SJSA1 (cell line): Measurements from ENCODE around the gene CD7. TPM values are rescaled to one million over a fixed set of nuclear protein-coding genes. Genes with fewer than 3 reads are reported as not detected.

Source experiments
- DNase-seq, 2 experiments: peaks; one replicate each; pipeline ENCODE4 v3.0.0-alpha.2; 2015 to 2020; ENCODE audit warnings: low spot score in 2 of 2, low read depth in 1 of 2
- H3K27ac ChIP-seq: fragments of 250-450 bp; sonication (Bioruptor Pico); 2 replicates; pipeline ENCODE4 v1.5.1; 2020; ENCODE audit warnings: mild to moderate bottlenecking, moderate library complexity
- H3K27me3 ChIP-seq: fragments of 250-450 bp; sonication (Bioruptor Pico); replicated peaks from 2 replicates; pipeline ENCODE4 v1.5.1; 2020; ENCODE audit warnings: mild to moderate bottlenecking, moderate library complexity
- H3K36me3 ChIP-seq: fragments of 250-450 bp; sonication (Bioruptor Pico); 2 replicates; pipeline ENCODE4 v1.5.1; 2020; ENCODE audit warnings: mild to moderate bottlenecking
- H3K4me1 ChIP-seq: fragments of 250-450 bp; sonication (Bioruptor Pico); replicated peaks from 2 replicates; pipeline ENCODE4 v1.6.1; 2021; ENCODE audit warnings: mild to moderate bottlenecking
- H3K4me3 ChIP-seq: fragments of 250-450 bp; sonication (Bioruptor Pico); 2 replicates; pipeline ENCODE4 v1.5.1; 2020; ENCODE audit warnings: mild to moderate bottlenecking
- H3K9me3 ChIP-seq: fragments of 250-450 bp; sonication (Bioruptor Pico); replicated peaks from 2 replicates; pipeline ENCODE4 v1.5.1; 2020; ENCODE audit warnings: mild to moderate bottlenecking
- total RNA-seq: library from RNA; depleted of rRNA; stranded (reverse); fragments of >200 nt; shearing (Covaris generic); gene quantifications from 2 replicates; pipeline ENCODE4 v1.2.3, GENCODE V29; 2014; rRNA removed

CD7 gene
- total RNA-seq, 1 experiment from 2014 or later = not detected

DNA sequence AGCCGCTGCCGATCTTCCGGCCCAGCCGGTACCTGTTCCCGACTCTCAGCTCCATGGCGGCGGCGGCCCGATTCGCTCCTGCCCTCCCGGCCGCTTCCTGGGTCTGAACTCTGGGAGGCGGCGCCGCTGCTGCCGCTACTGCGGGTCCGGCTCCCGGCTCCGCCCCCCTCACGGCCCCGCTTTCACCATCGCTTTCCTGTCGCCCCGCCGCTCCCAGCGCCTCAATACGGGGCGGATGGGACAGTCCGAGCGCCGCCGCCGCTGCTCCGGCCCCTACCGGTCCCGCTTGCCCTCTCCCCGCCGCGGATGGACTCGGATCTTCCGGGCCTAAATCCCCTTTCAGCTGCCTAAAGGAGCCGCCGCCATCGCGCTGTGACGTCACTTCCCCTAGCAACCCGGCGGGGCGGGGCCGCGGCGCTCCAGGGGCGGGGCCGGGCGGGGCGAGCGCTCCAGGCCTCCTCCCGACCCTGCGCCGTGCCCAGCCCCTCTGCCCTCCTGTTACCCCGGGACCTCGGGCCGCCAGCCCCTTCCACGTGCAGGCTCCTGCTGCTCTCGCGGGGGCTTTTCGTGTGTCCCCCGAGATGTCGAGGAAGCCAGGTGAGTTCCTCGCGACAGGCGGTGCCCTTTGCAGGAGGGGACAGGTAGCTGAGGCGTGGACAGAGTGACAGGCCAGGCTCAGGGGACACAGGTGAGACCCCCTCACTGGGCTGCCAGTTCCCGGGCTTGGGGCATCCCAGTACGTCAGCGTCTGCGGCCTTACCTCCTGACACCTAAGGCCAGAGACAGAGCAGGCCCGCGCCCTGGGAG is 43.9 kb downstream of the CD7 start, which contains the start of gene CSNK1D:
CSNK1D (minus strand) TSS at position 374 of the 807 bp plus-strand sequence; CDS start at position 55, 319 bp downstream.
- H3K27ac ChIP-seq = peak within 1 kb of the TSS; percentile 98
- DNase-seq = peak; percentile 94 to 99

DNA sequence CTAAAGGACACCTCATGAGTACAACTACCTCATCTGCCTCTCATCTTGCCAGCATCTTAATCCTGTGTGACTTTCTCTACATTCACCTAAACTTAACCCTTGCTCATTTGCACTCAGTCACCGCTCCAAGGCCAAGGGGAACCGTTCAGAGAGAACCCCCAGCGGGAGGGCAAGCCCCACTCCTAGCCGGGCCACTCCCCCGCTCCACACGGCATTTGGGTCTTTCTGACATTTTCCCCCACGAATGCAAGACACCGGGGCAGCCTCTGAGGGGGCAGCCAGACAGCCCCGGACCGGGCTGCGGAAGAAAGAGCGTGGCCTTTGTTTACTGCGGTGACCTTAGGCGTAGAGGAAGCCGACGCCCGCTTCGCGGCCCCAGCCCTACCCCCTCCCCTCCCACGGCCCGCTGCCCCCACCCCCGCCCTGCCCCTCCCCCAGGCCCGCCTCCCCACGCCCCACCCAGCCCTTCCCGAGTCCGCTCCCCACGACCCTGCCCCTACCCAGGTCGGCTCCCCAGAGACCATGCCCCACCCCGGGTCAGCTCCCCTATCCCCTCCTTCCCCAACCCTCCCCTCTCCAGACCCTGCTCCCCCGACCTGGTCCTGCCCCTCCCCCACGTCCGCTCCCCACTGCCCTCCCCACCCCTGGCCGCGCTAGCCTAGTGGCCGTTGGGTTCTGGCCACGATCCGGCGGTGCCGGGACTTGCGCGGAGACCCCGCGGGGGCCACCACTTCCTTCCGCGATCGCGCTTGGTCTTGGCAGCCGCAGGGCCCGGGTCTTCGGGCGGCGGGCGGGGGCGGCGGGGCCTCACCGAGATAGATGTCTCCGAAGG is 44.7 kb downstream of the CD7 start:
- Histone ChIP-seq H3K4me3 (peak overlapping the region; percentile 73), H3K36me3 (peaks cover 53% of the 10 kb centered on the region), H3K27ac (peak overlapping the region; percentile 98), H3K4me1 (peaks cover 32% of the 10 kb centered on the region), H3K27me3 (no peaks in the 10 kb centered on the region), H3K9me3 (no peaks in the 10 kb centered on the region)
- peak in 1 of 2 experiments; percentile 49 for DNase-seq

More for the DNA sequence above, 43.9 kb downstream of the CD7 start, which contains the start of gene CSNK1D:
- H3K4me3 ChIP-seq = peak within 1 kb of the TSS; percentile 73
- H3K4me1 ChIP-seq = peaks cover 23% of the 10 kb centered on the region
- peaks cover 44% of the 10 kb centered on the region for H3K36me3 ChIP-seq
- H3K27me3 ChIP-seq = no peaks in the 10 kb centered on the region
- no peaks in the 10 kb centered on the region for H3K9me3 ChIP-seq

DNA sequence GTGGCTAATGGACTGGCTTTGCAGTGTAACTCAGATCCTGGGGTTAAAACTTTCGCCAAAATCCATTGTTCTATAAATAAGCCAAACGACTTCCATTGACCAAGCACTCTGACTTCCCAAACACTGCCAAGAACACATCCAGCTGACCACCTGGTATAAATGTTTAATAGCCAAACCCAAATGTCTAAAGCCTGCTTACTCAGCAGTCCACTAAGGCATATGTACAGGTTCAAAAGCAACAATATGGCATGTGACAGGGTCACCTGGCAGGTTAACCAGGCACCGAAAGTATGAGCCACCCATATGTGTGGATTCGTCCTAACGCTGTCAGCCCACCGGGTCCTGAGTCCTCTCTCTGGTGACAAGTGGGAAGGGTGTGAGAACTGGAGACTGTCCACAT is 46.0 kb downstream of the CD7 start:
- no peak overlapping the region; the same call in 1 of the 2 replicates for H3K4me3 ChIP-seq
- H3K36me3 ChIP-seq = peaks cover 63% of the 10 kb centered on the region

DNA sequence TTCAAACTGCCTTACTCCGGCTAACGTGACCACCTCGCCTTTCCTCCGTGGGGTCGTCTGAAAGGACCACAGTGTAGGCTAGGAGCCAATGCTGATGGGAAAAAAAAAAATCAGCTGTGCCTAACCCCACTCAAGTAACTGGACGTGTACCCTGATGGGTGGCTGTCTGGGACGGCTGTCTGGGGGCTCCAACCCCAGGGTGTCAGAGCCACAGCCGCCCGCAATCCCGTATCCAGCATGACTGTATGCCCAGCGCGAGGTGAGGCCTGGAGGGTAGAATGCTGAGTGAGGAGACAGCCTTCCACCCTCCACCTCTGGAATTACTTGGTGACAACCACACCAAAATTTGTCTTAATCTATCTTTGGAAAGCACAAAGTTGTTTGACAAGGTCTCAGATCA is 46.8 kb downstream of the CD7 start:
- peaks cover 41% of the 10 kb centered on the region for H3K4me1 ChIP-seq
- H3K4me3 ChIP-seq = no peak overlapping the region
- H3K36me3 ChIP-seq = peaks cover 70% of the 10 kb centered on the region

More for the DNA sequence above, 46.0 kb downstream of the CD7 start:
- Histone ChIP-seq H3K27ac (no peak overlapping the region), H3K9me3 (no peaks in the 10 kb centered on the region), H3K27me3 (no peaks in the 10 kb centered on the region), H3K4me1 (peaks cover 41% of the 10 kb centered on the region)
- no peak for DNase-seq

DNA sequence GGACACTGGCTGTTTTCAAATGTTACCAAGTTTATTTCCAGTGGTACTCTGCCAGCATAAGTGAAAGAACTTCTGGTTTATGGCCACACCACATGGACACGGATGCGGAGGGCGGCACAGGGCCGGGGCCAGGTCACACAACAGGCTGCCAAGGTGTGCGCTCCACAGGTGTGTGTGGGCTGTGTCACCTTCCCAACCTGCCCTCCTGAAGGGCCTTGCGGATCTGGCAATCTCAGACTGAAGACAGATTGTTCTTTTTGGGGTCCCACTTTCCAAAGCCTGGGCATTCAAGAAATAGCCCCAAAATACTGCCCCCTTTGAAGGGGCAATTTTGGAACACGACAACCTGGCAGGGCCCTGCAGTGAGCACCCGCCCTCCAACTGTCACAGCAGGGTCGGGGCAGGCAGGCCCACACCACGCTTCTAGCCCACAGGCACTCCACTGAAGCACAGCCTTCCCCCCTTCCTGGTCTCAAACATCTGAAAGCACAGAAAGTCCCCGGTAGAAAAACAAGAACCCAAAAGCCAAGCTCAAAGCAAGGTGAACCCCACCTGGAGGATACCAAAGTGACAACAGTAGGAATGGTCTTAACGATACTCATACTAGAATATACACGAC is 47.4 kb downstream of the CD7 start:
- Histone ChIP-seq H3K27ac (no peak overlapping the region), H3K27me3 (no peaks in the 10 kb centered on the region), H3K4me1 (peaks cover 41% of the 10 kb centered on the region), H3K36me3 (peaks cover 77% of the 10 kb centered on the region), H3K9me3 (no peaks in the 10 kb centered on the region), H3K4me3 (no peak overlapping the region)
- no peak for DNase-seq

More for the DNA sequence above, 46.8 kb downstream of the CD7 start:
- H3K27me3 ChIP-seq = no peaks in the 10 kb centered on the region
- H3K27ac ChIP-seq = no peak overlapping the region
- no peak for DNase-seq
- no peaks in the 10 kb centered on the region for H3K9me3 ChIP-seq

DNA sequence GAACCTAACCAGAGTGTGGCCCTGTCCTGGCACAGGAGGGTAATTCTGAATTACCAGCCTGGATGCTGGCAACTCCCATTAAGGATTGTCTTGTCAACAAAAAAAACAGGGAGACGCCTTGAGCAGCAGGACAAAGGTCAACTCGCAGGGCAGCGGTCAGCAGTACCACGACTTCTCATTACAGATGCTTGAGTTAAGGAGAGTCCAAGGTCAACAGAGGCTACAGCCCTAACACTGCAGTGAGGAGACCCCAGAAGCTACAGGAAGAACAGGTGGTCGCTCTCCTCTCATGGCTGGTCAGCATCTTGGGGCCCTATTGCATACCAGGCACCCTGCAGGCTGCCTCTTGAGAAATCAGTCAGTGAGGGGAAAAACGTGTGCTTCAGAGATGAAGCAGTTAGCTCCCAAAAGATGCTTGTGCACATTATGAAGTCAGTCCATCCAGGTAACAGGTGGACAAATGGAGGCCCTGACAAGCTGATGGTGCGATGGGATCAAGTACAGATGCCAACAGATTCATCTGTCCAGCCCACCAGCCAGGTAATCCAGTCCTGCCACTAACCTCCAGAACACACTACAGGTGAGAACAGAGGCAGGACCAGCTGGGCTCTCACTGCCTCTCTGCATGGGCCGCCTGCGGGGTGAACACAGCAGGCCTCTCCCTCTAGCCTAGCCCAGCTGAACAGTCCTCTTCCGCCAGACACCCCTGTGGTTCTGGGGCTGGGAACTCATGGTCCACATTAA is 48.1 kb downstream of the CD7 start:
- H3K27me3 ChIP-seq = no peaks in the 10 kb centered on the region
- H3K4me3 ChIP-seq = no peak overlapping the region
- DNase-seq = no peak
- peaks cover 40% of the 10 kb centered on the region for H3K4me1 ChIP-seq
- H3K36me3 ChIP-seq = peaks cover 83% of the 10 kb centered on the region
- no peak overlapping the region for H3K27ac ChIP-seq
- no peaks in the 10 kb centered on the region for H3K9me3 ChIP-seq

DNA sequence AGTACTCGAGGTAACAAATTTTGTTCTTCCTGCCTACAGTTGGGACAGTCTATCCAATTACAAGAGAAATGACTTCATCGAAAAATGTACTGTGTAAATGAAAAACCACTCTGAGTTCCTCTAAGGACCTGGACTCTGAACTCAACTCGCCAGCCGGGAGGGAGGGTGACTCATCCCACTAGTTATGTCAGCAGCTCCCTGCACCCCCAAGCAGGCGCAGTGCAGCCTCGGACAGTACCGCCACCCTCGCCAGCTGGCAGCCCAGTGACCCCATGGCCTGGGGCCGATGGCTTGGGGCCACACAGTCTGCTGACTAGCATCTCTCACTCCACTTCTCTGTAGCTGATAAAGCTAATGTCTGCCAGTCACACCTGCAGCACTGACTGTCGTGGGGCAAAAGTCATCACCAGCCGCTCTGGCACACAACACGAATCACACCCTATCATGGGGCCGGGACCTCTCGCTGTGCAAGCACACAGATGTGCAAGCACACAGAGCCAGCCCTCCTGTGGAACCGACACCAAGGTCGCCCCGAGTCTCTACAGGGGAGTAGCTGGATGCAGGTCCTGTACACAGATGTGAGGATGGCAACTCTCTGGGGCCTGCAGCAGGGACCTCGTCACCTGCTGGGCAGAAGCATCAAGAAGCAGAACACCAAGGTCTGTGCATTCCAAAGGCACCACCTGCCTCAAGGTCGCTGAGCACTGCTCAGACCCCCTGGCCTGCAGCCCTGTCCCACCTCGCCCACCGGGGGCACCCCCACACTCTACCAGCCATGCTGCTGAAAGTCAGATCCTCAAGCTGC is 49.6 kb downstream of the CD7 start:
- DNase-seq = peak; percentile 89 to 96
- H3K36me3 ChIP-seq = peaks cover 95% of the 10 kb centered on the region
- peaks cover 33% of the 10 kb centered on the region for H3K4me1 ChIP-seq
- peak overlapping the region; percentile 72 for H3K27ac ChIP-seq
- H3K9me3 ChIP-seq = no peaks in the 10 kb centered on the region
- no peaks in the 10 kb centered on the region for H3K27me3 ChIP-seq
- H3K4me3 ChIP-seq = no peak overlapping the region

DNA sequence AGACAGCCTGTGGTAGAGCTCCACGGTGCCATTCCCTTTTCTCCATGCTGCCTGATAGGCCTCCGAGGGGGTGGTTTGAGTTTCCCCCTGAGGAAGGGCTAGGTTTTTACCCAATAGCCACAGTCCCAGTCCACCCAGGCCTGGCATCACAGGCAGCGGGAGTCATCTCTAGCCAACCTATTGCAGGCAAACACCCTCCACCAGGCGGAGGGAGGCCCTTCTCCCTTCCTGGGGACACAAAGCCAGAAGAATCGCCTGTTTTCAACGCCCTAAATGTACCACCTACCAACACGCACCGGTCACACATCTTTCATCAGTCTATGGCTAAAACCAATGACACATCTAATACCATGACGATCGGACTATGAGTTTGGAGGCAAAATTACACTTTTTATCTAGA is 51.3 kb downstream of the CD7 start:
- DNase-seq = no peak
- Histone ChIP-seq H3K4me3 (no peak overlapping the region), H3K36me3 (peaks cover 97% of the 10 kb centered on the region), H3K27me3 (no peaks in the 10 kb centered on the region), H3K9me3 (no peaks in the 10 kb centered on the region), H3K4me1 (peaks cover 20% of the 10 kb centered on the region), H3K27ac (no peak overlapping the region)

Other genes with a start within 250 kb of the CD7 start
- gene FASN, start 219.4 kb downstream of the CD7 start, total RNA-seq = 54.6 and 77.6 TPM in 2 replicates
- gene CCDC57, start 104.8 kb downstream of the CD7 start, total RNA-seq = 8.2 and 9.4 TPM in 2 replicates
- 149 and 249 TPM in 2 replicates for gene SLC16A3, start 88.6 kb downstream of the CD7 start, total RNA-seq
- 26.0 and 33.7 TPM in 2 replicates for gene CSNK1D, start 43.9 kb downstream of the CD7 start, total RNA-seq
- gene SECTM1, start 16.2 kb upstream of the CD7 start, total RNA-seq = 5.3 and 6.3 TPM in 2 replicates
- gene TEX19, start 41.6 kb upstream of the CD7 start, total RNA-seq = 0.19 and 0.34 TPM in 2 replicates
- 0.18 TPM in 1 of 2 replicates, not detected in the other for gene UTS2R, start 54.2 kb upstream of the CD7 start, total RNA-seq
- 16.3 and 21.7 TPM in 2 replicates for gene HEXD, start 100.7 kb upstream of the CD7 start, total RNA-seq
- 87.6 and 105 TPM in 2 replicates for gene OGFOD3, start 101.0 kb upstream of the CD7 start, total RNA-seq
- 71.4 and 106 TPM in 2 replicates for gene CYBC1, start 133.1 kb upstream of the CD7 start, total RNA-seq
- 41.6 and 58.5 TPM in 2 replicates for gene NARF, start 141.1 kb upstream of the CD7 start, total RNA-seq
- gene FOXK2, start 202.1 kb upstream of the CD7 start, total RNA-seq = 39.3 and 54.9 TPM in 2 replicates